ENCODE data around the gene ISOC2. TPM values are rescaled to one million over a fixed set of nuclear protein-coding genes. Genes with fewer than 3 reads are reported as not detected.

Gene ISOC2
- total RNA-seq, 1 experiment from 2014 or later = 72.2 TPM

GRCh38 chr19:55482156-55482961, 20.9 kb upstream of the ISOC2 start:
- H3K79me2 ChIP-seq (ENCODE audit: insufficient read depth, low read length) = no peaks in the 10 kb centered on the region
- Mint-ChIP-seq H3K4me3 (no peak overlapping the region), H3K4me1 (peaks cover 17 to 43% of the 10 kb centered on the region in 2 experiments), H3K9me3 (no peaks in the 10 kb centered on the region), H3K27ac (no peak overlapping the region), H3K36me3 (ENCODE audit: insufficient read depth in 1 of 3, low read depth in 3 of 3) (peaks cover 2 to 19% (median 8%) of the 10 kb centered on the region in 3 experiments; a peak in 5 of 7 replicates), H3K27me3 (ENCODE audit: low read depth) (no peaks in the 10 kb centered on the region; the same call in 1 of the 2 replicates)
- no peak overlapping the region for H4K5ac ChIP-seq (ENCODE audit: insufficient read length, low read depth, low read length)
- no peak for DNase-seq
- H3K9me3 ChIP-seq (ENCODE audit: control insufficient read depth, low read depth, low read length) = no peaks in the 10 kb centered on the region
- WGBS (ENCODE audit: extremely low coverage, insufficient read length, low lambda C conversion rate) = no CpG with 5 or more reads among the region's 83 CpGs
- H2BK15ac ChIP-seq (ENCODE audit: low read depth, low read length) = no peak overlapping the region
- no peaks in the 10 kb centered on the region for H3K79me1 ChIP-seq (ENCODE audit: insufficient read depth, low read depth, low read length, poor library complexity, severe bottlenecking)
- no peak overlapping the region for H3K4me2 ChIP-seq (ENCODE audit: insufficient read depth, insufficient read length, low read length)
- H3K4me1 ChIP-seq (ENCODE audit: insufficient read depth, low read length) = peaks cover under 1% of the 10 kb centered on the region; the same call in 1 of the 2 replicates
- no peak overlapping the region for H3K18ac ChIP-seq (ENCODE audit: insufficient read length, low read depth, low read length)
- H3K56ac ChIP-seq (ENCODE audit: insufficient read length, low read depth, low read length) = no peak overlapping the region
- H4K20me1 ChIP-seq (ENCODE audit: control insufficient read depth, insufficient read depth, insufficient read length) = no peaks in the 10 kb centered on the region
- no peak overlapping the region for H3T11ph ChIP-seq (ENCODE audit: low read length)
- no peak overlapping the region for H4K8ac ChIP-seq (replicated peaks; ENCODE audit: insufficient read length, low read depth, low read length)
- H3K27ac ChIP-seq (ENCODE audit: insufficient read length, low read depth, low read length) = no peak overlapping the region
- H3K14ac ChIP-seq (ENCODE audit: insufficient read depth, low read length) = no peak overlapping the region
- H3K23me2 ChIP-seq (ENCODE audit: insufficient read length, low read depth, low read length, poor library complexity, severe bottlenecking) = no peaks in the 10 kb centered on the region
- no peak overlapping the region for H2AFZ ChIP-seq (ENCODE audit: low read length)
- no peaks in the 10 kb centered on the region for H3K27me3 ChIP-seq (ENCODE audit: insufficient read depth, low read length)
- H2BK120ac ChIP-seq (ENCODE audit: low read depth, low read length, poor library complexity, severe bottlenecking) = no peak overlapping the region
- H3K4ac ChIP-seq (ENCODE audit: low read depth, low read length) = no peak overlapping the region
- H4K91ac ChIP-seq (ENCODE audit: insufficient read length, low read depth, low read length) = no peak overlapping the region
- H2BK5ac ChIP-seq (ENCODE audit: insufficient read length, low read length) = no peak overlapping the region
- no peak overlapping the region for H2BK12ac ChIP-seq (ENCODE audit: insufficient read length, low read depth, low read length)
- H3K9ac ChIP-seq (ENCODE audit: extremely low read depth, insufficient read length, low read length) = no peak overlapping the region
- H2BK20ac ChIP-seq (ENCODE audit: low read depth, low read length, poor library complexity, severe bottlenecking) = no peak overlapping the region
- no peak overlapping the region for H3K23ac ChIP-seq (ENCODE audit: insufficient read length, low read depth, low read length)
- no peak overlapping the region for H2AK5ac ChIP-seq (ENCODE audit: insufficient read length, low read length)
- TF ChIP-seq, protein P1, sequence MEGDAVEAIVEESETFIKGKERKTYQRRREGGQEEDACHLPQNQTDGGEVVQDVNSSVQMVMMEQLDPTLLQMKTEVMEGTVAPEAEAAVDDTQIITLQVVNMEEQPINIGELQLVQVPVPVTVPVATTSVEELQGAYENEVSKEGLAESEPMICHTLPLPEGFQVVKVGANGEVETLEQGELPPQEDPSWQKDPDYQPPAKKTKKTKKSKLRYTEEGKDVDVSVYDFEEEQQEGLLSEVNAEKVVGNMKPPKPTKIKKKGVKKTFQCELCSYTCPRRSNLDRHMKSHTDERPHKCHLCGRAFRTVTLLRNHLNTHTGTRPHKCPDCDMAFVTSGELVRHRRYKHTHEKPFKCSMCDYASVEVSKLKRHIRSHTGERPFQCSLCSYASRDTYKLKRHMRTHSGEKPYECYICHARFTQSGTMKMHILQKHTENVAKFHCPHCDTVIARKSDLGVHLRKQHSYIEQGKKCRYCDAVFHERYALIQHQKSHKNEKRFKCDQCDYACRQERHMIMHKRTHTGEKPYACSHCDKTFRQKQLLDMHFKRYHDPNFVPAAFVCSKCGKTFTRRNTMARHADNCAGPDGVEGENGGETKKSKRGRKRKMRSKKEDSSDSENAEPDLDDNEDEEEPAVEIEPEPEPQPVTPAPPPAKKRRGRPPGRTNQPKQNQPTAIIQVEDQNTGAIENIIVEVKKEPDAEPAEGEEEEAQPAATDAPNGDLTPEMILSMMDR (conservative IDR thresholded peaks at IDR 0.05) = no peak

Measured in H9 (cell line).